ENCODE data around the gene IFT81. TPM values are rescaled to one million over a fixed set of nuclear protein-coding genes. Genes with fewer than 3 reads are reported as not detected.

The IFT81 gene
- polyA plus RNA-seq, 3 donors = 0.39 to 0.97 (median 0.47) TPM

- 0% methylated on average over 4 of the region's 4 CpGs for WGBS (ENCODE audit: insufficient coverage)
- Histone ChIP-seq H3K27ac (ENCODE audit: low read depth in 1 of 2, low read length in 2 of 2) (peak overlapping the region in 1 of 2 donors; percentile 32), H3K9ac (ENCODE audit: insufficient read depth, low read length, poor library complexity, severe bottlenecking) (no peak overlapping the region), H3K79me2 (ENCODE audit: insufficient read depth, low read length) (no peaks in the 10 kb centered on the region), H4K20me1 (ENCODE audit: insufficient read depth, low read length) (no peaks in the 10 kb centered on the region), H3K4me3 (replicated peaks in 1 of 3; ENCODE audit: low read depth in 2 of 3, low read length in 3 of 3) (no peak overlapping the region), H3K4me1 (ENCODE audit: control insufficient read depth in 1 of 2, insufficient read depth in 2 of 2, low read length in 2 of 2) (peaks cover 32 to 36% of the 10 kb centered on the region in 2 donors), H3K9me3 (replicated peaks in 1 of 2; ENCODE audit: control insufficient read depth in 1 of 2, insufficient read depth in 1 of 2, low read length in 2 of 2) (no peaks in the 10 kb centered on the region), H3K4me2 (replicated peaks; ENCODE audit: extremely low read depth, low read length, poor library complexity, severe bottlenecking) (no peak overlapping the region), H3K36me3 (replicated peaks in 1 of 2; ENCODE audit: control insufficient read depth in 1 of 2, insufficient read depth in 2 of 2, low read length in 2 of 2) (no peaks in the 10 kb centered on the region), H3K27me3 (ENCODE audit: control insufficient read depth in 2 of 2, insufficient read depth in 2 of 2, low read length in 2 of 2) (no peaks in the 10 kb centered on the region), H2AFZ (ENCODE audit: insufficient read depth, low read depth, low read length, poor library complexity, severe bottlenecking) (peak overlapping the region; percentile 74)
- Mint-ChIP-seq H3K27me3 (ENCODE audit: low read depth in 3 of 3) (peaks cover 2 to 3% (median 2%) of the 10 kb centered on the region in 3 donors), H3K36me3 (peaks cover 0 to 2% of the 10 kb centered on the region in 2 donors), H3K4me3 (peak overlapping the region in 1 of 2 donors; percentile 16), H3K9me3 (peaks cover 0 to 2% (median 0%) of the 10 kb centered on the region in 7 donors), H3K27ac (peak overlapping the region in 6 of 7 donors; percentile 26 to 86 (median 72)), H3K4me1 (peaks cover 43% of the 10 kb centered on the region)
- no peak for TF ChIP-seq CTCF (IDR thresholded peaks at IDR 0.05)
- intact Hi-C loops (cut with micrococcal nuclease) = loop anchor here (10.0 kb wide), 1 partner anchor 144 kb away; no protein-coding TSS in a partner anchor
- peak in 2 of 3 donors; percentile 8 to 19 for DNase-seq
These were observed 124.9 kb downstream of the IFT81 start for GRCh38 chr12:110249105-110249504.

DNA sequence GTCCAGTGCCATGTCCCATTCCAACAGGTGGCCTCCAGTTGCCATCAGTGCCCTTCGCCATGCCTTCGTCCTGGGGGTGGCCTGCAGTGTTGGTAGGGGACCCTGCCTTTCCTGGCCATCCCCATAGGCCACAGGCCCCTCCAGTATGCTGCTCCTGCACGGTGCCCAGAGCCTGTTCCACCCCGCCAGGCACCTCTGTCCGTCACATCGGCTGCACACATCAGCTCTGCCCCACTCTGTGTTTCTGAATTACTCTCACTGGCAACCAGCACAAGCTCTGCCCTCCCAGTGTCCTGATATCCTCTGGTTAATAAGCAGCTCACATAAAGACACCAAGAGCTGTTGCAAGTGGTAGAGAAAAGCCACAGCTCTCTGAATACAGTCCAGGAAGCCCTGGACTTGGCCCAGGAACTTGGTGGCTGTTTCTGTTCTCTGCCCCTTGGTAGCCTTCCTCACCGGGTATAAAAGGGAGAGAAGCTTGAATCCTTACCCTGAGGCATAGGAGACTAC lies 125.6 kb downstream of the IFT81 start:
- intact Hi-C loops (cut with micrococcal nuclease) = loop anchor here (10.0 kb wide), 1 partner anchor 145 kb away; no protein-coding TSS in a partner anchor
- H3K79me2 ChIP-seq (ENCODE audit: insufficient read depth, low read length) = no peaks in the 10 kb centered on the region
- peaks cover 0 to 2% of the 10 kb centered on the region in 2 donors for H3K36me3 Mint-ChIP-seq
- no peaks in the 10 kb centered on the region for H3K9me3 ChIP-seq (replicated peaks in 1 of 2; ENCODE audit: control insufficient read depth in 1 of 2, insufficient read depth in 1 of 2, low read length in 2 of 2)
- H3K27me3 Mint-ChIP-seq (ENCODE audit: low read depth in 3 of 3) = peaks cover 2 to 3% (median 2%) of the 10 kb centered on the region in 3 donors
- H3K27ac ChIP-seq (ENCODE audit: low read depth in 1 of 2, low read length in 2 of 2) = no peak overlapping the region
- no peak for TF ChIP-seq CTCF (IDR thresholded peaks at IDR 0.05)
- WGBS (ENCODE audit: insufficient coverage) = 92% methylated on average over 6 of the region's 7 CpGs
- no peaks in the 10 kb centered on the region for H3K27me3 ChIP-seq (ENCODE audit: control insufficient read depth in 2 of 2, insufficient read depth in 2 of 2, low read length in 2 of 2)
- peaks cover 0 to 2% (median 0%) of the 10 kb centered on the region in 7 donors for H3K9me3 Mint-ChIP-seq
- H3K27ac Mint-ChIP-seq = peak overlapping the region in 4 of 7 donors; percentile 45 to 83 (median 75)
- no peak overlapping the region for H3K4me3 Mint-ChIP-seq
- no peak for DNase-seq
- H2AFZ ChIP-seq (ENCODE audit: insufficient read depth, low read depth, low read length, poor library complexity, severe bottlenecking) = no peak overlapping the region
- no peaks in the 10 kb centered on the region for H3K36me3 ChIP-seq (replicated peaks in 1 of 2; ENCODE audit: control insufficient read depth in 1 of 2, insufficient read depth in 2 of 2, low read length in 2 of 2)
- no peak overlapping the region for H3K4me3 ChIP-seq (replicated peaks in 1 of 3; ENCODE audit: low read depth in 2 of 3, low read length in 3 of 3)
- no peak overlapping the region for H3K4me2 ChIP-seq (replicated peaks; ENCODE audit: extremely low read depth, low read length, poor library complexity, severe bottlenecking)
- H3K9ac ChIP-seq (ENCODE audit: insufficient read depth, low read length, poor library complexity, severe bottlenecking) = no peak overlapping the region
- peaks cover 39 to 42% of the 10 kb centered on the region in 2 donors for H3K4me1 ChIP-seq (ENCODE audit: control insufficient read depth in 1 of 2, insufficient read depth in 2 of 2, low read length in 2 of 2)
- peaks cover 48% of the 10 kb centered on the region for H3K4me1 Mint-ChIP-seq
- H4K20me1 ChIP-seq (ENCODE audit: insufficient read depth, low read length) = no peaks in the 10 kb centered on the region

Data from CD14-positive monocyte (primary cell).